Measurements from ENCODE around the gene ALAD. TPM values are rescaled to one million over a fixed set of nuclear protein-coding genes. Genes with fewer than 3 reads are reported as not detected.

Gene ALAD
- total and polyA plus RNA-seq, 2 experiments from 2014 or later, result 19.1 to 20.3 TPM

DNA sequence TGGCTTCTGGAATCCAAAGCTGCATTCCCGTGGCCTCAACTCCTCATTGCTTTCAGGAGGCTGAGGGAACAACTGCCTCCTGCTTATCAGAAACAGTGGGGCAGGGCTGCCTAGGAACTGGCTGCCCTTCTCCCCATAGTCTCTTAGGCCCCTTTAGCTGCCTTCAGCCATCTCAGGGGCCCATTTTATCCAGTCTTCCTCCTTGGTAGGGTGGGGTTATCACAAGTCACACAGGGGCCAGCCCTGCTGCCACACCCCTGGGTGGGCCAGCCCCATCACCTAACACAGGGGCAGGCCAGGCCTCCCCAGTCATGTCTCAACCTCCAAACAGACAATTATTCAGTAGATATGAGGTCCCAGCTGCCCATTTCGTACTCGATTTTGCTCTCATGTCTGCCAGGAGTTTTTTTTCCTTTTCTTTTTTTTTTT lies 3.9 kb downstream of the ALAD start:
- Histone ChIP-seq H3K27ac (no peak overlapping the region), H3K4me1 (ENCODE audit: low read depth) (peaks cover 3% of the 10 kb centered on the region), H3K36me3 (no peaks in the 10 kb centered on the region), H3K27me3 (no peaks in the 10 kb centered on the region), H3K4me3 (no peak overlapping the region), H3K9me3 (ENCODE audit: low read depth) (no peaks in the 10 kb centered on the region)
- DNase-seq (ENCODE audit: low read depth in 1 of 2, low spot score in 1 of 2), result no peak
- TF ChIP-seq, protein P1, sequence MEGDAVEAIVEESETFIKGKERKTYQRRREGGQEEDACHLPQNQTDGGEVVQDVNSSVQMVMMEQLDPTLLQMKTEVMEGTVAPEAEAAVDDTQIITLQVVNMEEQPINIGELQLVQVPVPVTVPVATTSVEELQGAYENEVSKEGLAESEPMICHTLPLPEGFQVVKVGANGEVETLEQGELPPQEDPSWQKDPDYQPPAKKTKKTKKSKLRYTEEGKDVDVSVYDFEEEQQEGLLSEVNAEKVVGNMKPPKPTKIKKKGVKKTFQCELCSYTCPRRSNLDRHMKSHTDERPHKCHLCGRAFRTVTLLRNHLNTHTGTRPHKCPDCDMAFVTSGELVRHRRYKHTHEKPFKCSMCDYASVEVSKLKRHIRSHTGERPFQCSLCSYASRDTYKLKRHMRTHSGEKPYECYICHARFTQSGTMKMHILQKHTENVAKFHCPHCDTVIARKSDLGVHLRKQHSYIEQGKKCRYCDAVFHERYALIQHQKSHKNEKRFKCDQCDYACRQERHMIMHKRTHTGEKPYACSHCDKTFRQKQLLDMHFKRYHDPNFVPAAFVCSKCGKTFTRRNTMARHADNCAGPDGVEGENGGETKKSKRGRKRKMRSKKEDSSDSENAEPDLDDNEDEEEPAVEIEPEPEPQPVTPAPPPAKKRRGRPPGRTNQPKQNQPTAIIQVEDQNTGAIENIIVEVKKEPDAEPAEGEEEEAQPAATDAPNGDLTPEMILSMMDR (IDR thresholded peaks at IDR 0.05; ENCODE audit: low read depth, low read length), result no peak

DNA sequence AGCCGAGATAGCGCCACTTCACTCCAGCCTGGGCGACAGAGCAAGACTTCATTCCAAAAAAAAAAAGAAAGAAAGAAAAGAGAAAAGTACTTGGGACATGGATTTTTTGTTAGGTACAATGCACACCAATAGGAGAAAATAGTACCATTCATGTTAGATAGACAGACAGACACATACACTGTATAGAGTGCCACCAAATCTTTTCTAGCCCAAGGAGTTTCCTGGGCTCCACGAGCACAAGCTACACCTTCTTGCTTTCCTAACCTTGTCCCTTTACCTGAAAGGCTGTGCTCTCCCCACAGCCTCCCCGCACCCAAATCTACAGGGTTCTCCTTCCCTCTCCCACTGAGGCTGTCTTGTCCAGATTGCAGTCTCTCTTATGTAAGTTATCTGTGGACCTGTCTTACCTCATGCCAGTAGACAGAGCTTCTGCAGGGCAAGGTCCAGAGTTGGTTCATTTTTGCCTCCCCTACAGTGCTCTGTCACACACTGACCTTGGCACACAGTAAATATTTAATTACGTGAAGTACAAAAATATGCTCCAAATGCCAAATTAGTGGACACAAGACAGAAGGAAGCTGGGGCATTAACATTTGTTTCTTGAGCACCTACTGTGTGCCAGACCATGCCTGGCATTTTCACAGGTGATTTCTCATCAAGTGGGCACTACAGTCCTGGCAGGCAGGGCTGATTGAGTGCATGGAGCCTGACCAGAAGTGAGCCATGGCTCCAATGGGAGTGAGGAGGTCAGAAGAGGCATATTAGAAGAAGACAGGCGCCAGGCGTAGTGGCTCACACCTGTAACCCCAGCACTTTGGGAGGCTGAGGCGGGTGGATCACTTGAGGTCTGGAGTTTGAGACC lies 5.9 kb downstream of the ALAD start:
- TF ChIP-seq, protein P1 (IDR thresholded peaks at IDR 0.05; ENCODE audit: low read depth, low read length), result no peak
- Histone ChIP-seq H3K27me3 (no peaks in the 10 kb centered on the region), H3K4me3 (no peak overlapping the region), H3K36me3 (no peaks in the 10 kb centered on the region), H3K4me1 (ENCODE audit: low read depth) (no peaks in the 10 kb centered on the region), H3K27ac (no peak overlapping the region), H3K9me3 (ENCODE audit: low read depth) (no peaks in the 10 kb centered on the region)
- DNase-seq (ENCODE audit: low read depth in 1 of 2, low spot score in 1 of 2), result no peak

DNA sequence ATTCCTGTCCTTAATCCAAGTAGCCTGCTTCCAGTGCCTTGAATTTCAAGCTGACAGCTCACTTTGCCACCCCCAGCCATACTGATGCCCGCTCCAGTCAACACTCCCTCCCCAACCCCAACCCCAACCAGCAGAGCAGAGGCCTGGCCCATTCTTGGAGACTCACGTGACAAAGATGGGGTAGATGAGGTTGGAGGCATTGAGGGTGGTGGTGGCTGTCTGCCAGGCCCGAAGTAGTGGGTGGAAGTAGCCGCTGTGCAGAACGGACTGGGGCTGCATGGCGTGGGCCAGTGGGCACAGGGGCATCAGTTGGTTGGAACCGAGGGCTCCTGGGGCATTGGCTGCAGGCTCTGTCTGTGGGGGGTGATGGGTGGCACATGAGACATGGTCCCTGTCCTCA lies 7.8 kb downstream of the ALAD start:
- Histone ChIP-seq H3K4me1 (ENCODE audit: low read depth) (no peaks in the 10 kb centered on the region), H3K27me3 (no peaks in the 10 kb centered on the region), H3K36me3 (peaks cover 4% of the 10 kb centered on the region), H3K27ac (no peak overlapping the region), H3K4me3 (no peak overlapping the region), H3K9me3 (ENCODE audit: low read depth) (no peaks in the 10 kb centered on the region)
- TF ChIP-seq, protein P1 (IDR thresholded peaks at IDR 0.05; ENCODE audit: low read depth, low read length), result no peak
- DNase-seq (ENCODE audit: low read depth in 1 of 2, low spot score in 1 of 2), result no peak

DNA sequence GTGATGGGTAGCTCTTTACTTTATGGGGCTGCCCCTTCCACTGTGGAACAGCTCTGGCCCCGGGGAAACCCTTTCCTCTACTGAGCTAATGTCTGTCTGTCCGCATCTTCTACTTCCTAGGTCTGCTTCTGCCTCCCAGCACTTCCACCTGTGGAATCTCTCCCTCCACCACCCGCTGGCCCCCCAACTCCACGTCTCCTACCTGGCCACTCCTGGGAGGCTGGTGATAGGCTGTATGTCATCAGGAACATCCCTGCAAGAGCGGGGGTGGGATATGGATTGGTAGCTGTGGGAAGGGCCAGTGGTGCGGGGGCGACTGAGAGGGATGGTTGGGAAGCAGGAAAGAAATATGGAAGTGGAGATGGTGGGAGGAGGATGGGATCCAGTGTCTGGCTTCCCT lies 9.2 kb downstream of the ALAD start:
- no peaks in the 10 kb centered on the region for H3K4me1 ChIP-seq (ENCODE audit: low read depth)
- no peaks in the 10 kb centered on the region for H3K9me3 ChIP-seq (ENCODE audit: low read depth)

DNA sequence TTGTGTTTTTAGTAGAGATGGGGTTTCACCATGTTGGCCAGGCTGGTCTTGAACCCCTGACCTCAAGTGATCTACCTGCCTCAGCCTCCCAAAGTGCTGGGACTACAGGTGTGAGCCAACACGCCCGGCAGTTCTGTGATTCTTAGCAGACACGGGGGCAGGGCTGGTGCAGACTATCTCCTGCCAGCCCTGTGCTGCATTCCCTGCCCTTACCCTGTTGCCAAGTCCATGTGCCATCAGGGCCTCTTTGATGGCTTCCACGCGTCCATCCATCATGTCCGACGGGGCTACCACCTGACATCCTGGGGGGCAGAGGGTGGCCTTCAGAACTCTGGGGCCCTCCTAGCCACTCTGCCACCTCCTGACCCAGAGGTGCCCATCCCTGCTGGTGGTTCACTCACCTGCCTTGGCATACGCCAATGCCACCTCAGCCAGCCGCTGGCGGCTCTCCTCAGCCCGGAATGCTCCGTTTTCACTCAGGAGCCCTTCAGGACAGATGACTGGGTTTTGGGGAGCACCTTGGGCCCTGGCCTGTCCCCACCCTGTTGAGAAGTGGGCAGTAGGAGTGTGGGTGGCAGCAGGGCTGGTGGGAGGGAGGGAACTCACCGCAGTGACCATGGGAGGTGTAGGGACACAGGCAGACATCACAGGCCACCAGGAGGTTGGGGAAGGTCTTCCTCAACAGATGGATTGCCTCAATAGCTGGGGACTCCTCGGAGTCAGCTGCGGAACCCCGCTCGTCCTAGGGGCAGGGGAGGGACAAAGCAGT lies 10.7 kb downstream of the ALAD start:
- TF ChIP-seq, protein P1 (IDR thresholded peaks at IDR 0.05; ENCODE audit: low read depth, low read length), result no peak
- no peak overlapping the region for H3K27ac ChIP-seq
- no peaks in the 10 kb centered on the region for H3K4me1 ChIP-seq (ENCODE audit: low read depth)
- H3K9me3 ChIP-seq (ENCODE audit: low read depth), result no peaks in the 10 kb centered on the region
- no peaks in the 10 kb centered on the region for H3K27me3 ChIP-seq
- H3K4me3 ChIP-seq, result no peak overlapping the region
- no peak for DNase-seq (ENCODE audit: low read depth in 1 of 2, low spot score in 1 of 2)
- H3K36me3 ChIP-seq, result peaks cover 6% of the 10 kb centered on the region

More for the DNA sequence above, 9.2 kb downstream of the ALAD start:
- Histone ChIP-seq H3K4me3 (no peak overlapping the region), H3K27ac (no peak overlapping the region), H3K27me3 (no peaks in the 10 kb centered on the region), H3K36me3 (peaks cover 6% of the 10 kb centered on the region)
- TF ChIP-seq, protein P1 (IDR thresholded peaks at IDR 0.05; ENCODE audit: low read depth, low read length), result no peak
- DNase-seq (ENCODE audit: low read depth in 1 of 2, low spot score in 1 of 2), result no peak

Data from cardiac muscle cell (in vitro differentiated cells and primary cell).